ENCODE results near the gene CTNNA2.

GRCh38 chr2:80527119-80527518 lies 1014.3 kb downstream of the CTNNA2 start:
- TF ChIP-seq GATA2 (IDR thresholded peaks at IDR 0.05; ENCODE audit: low read depth, low read length) (no peak), GATA3 (IDR thresholded peaks at IDR 0.05; ENCODE audit: low read depth, low read length) (no peak)

Measured in SH-SY5Y (cell line).